ENCODE measurements around the gene TENM3.
"Not testable (repeated sequence)": the region's sequence is repeated elsewhere in the genome, so short reads cannot be mapped to it uniquely, and the experiment has no call there.

The TENM3 gene

GRCh38 chr4:182803235-182803634 lies 560.0 kb downstream of the TENM3 start:
- FAIRE-seq = no peak

GRCh38 chr4:182804131-182804530 lies 560.9 kb downstream of the TENM3 start:
- no peak for FAIRE-seq

GRCh38 chr4:182805321-182805720 lies 562.1 kb downstream of the TENM3 start:
- no peak for FAIRE-seq

GRCh38 chr4:182805750-182806149 lies 562.5 kb downstream of the TENM3 start:
- no peak for FAIRE-seq

- no peak for FAIRE-seq
These were observed 563.4 kb downstream of the TENM3 start for GRCh38 chr4:182806259-182807252.

GRCh38 chr4:182807346-182807745 lies 564.1 kb downstream of the TENM3 start:
- no peak for FAIRE-seq

GRCh38 chr4:182807767-182808548 lies 564.8 kb downstream of the TENM3 start:
- no peak for FAIRE-seq

GRCh38 chr4:182808673-182809416 lies 565.6 kb downstream of the TENM3 start:
- FAIRE-seq = no peak

GRCh38 chr4:182809417-182810102 lies 566.4 kb downstream of the TENM3 start:
- FAIRE-seq = no peak

- FAIRE-seq = no peak
These were observed 567.0 kb downstream of the TENM3 start for GRCh38 chr4:182810103-182810615.

- FAIRE-seq = no peak
These were observed 569.7 kb downstream of the TENM3 start for GRCh38 chr4:182812916-182813315.

GRCh38 chr4:182814065-182814464 lies 570.9 kb downstream of the TENM3 start:
- not testable (repeated sequence) for FAIRE-seq

GRCh38 chr4:182818926-182819730 lies 575.9 kb downstream of the TENM3 start:
- FAIRE-seq = no peak

- no peak for FAIRE-seq
These were observed 576.5 kb downstream of the TENM3 start for GRCh38 chr4:182819751-182820150.

- no peak for FAIRE-seq
These were observed 579.4 kb downstream of the TENM3 start for GRCh38 chr4:182822554-182822953.

GRCh38 chr4:182823576-182823975 lies 580.4 kb downstream of the TENM3 start:
- no peak for FAIRE-seq

- no peak for FAIRE-seq
These were observed 581.8 kb downstream of the TENM3 start for GRCh38 chr4:182825003-182825402.

GRCh38 chr4:182825786-182826185 lies 582.6 kb downstream of the TENM3 start:
- no peak for FAIRE-seq

GRCh38 chr4:182826391-182826790 lies 583.2 kb downstream of the TENM3 start:
- FAIRE-seq = no peak

- no peak for FAIRE-seq
These were observed 584.0 kb downstream of the TENM3 start for GRCh38 chr4:182827166-182827565.

- FAIRE-seq = no peak
These were observed 584.8 kb downstream of the TENM3 start for GRCh38 chr4:182827954-182828353.
